ENCODE measurements around the gene USPL1.

- TF ChIP-seq POLR2A (IDR thresholded peaks at IDR 0.05) (no peak), CTCF (IDR thresholded peaks at IDR 0.05) (no peak)
Measured at GRCh38 chr13:30697177-30697953, 79.6 kb downstream of the USPL1 start.
